ENCODE data around the gene C14orf93. TPM values are rescaled to one million over a fixed set of nuclear protein-coding genes. Genes with fewer than 3 reads are reported as not detected.
A peak's percentile ranks its signal among the peaks of the same experiment; 100 is the strongest.
"Not testable (repeated sequence)": the region's sequence is repeated elsewhere in the genome, so short reads cannot be mapped to it uniquely, and the experiment has no call there.

Gene C14orf93
- total RNA-seq, 1 donor from 2014 or later: 12.1 TPM

- TF ChIP-seq CTCF (IDR thresholded peaks at IDR 0.05; ENCODE audit: partially characterized antibody, unreplicated experiment): no peak
- peak; percentile 92 for DNase-seq
- peak overlapping the region; percentile 97 for H3K4me3 Mint-ChIP-seq (ENCODE audit: unreplicated experiment)
- peaks cover 23% of the 10 kb centered on the region for H3K4me1 Mint-ChIP-seq (ENCODE audit: low read depth, unreplicated experiment)
- peaks cover 9% of the 10 kb centered on the region for H3K27me3 Mint-ChIP-seq (ENCODE audit: unreplicated experiment)
- H3K36me3 Mint-ChIP-seq (ENCODE audit: unreplicated experiment): no peaks in the 10 kb centered on the region
- peak overlapping the region; percentile 99 for H3K27ac Mint-ChIP-seq (ENCODE audit: unreplicated experiment)
- peaks cover 10% of the 10 kb centered on the region for H3K9me3 Mint-ChIP-seq (ENCODE audit: unreplicated experiment)
Observed at GRCh38 chr14:23006544-23007419, 3.2 kb downstream of the C14orf93 start.

GRCh38 chr14:23006188-23006534 is 3.8 kb downstream of the C14orf93 start:
- TF ChIP-seq CTCF (IDR thresholded peaks at IDR 0.05; ENCODE audit: partially characterized antibody, unreplicated experiment): no peak
- peak overlapping the region; percentile 99 for H3K27ac Mint-ChIP-seq (ENCODE audit: unreplicated experiment)
- DNase-seq: no peak
- H3K9me3 Mint-ChIP-seq (ENCODE audit: unreplicated experiment): peaks cover 8% of the 10 kb centered on the region
- H3K4me1 Mint-ChIP-seq (ENCODE audit: low read depth, unreplicated experiment): peaks cover 21% of the 10 kb centered on the region
- H3K36me3 Mint-ChIP-seq (ENCODE audit: unreplicated experiment): no peaks in the 10 kb centered on the region
- H3K27me3 Mint-ChIP-seq (ENCODE audit: unreplicated experiment): peaks cover 7% of the 10 kb centered on the region
- H3K4me3 Mint-ChIP-seq (ENCODE audit: unreplicated experiment): peak overlapping the region; percentile 97

- peak overlapping the region; percentile 99 for H3K27ac Mint-ChIP-seq (ENCODE audit: unreplicated experiment)
- DNase-seq: no peak
- no peaks in the 10 kb centered on the region for H3K36me3 Mint-ChIP-seq (ENCODE audit: unreplicated experiment)
- H3K4me3 Mint-ChIP-seq (ENCODE audit: unreplicated experiment): peak overlapping the region; percentile 97
- peaks cover 6% of the 10 kb centered on the region for H3K27me3 Mint-ChIP-seq (ENCODE audit: unreplicated experiment)
- H3K9me3 Mint-ChIP-seq (ENCODE audit: unreplicated experiment): peaks cover 8% of the 10 kb centered on the region
- peaks cover 21% of the 10 kb centered on the region for H3K4me1 Mint-ChIP-seq (ENCODE audit: low read depth, unreplicated experiment)
- no peak for TF ChIP-seq CTCF (IDR thresholded peaks at IDR 0.05; ENCODE audit: partially characterized antibody, unreplicated experiment)
Observed at GRCh38 chr14:23005451-23006187, 4.3 kb downstream of the C14orf93 start.

GRCh38 chr14:23004274-23004673 is 5.7 kb downstream of the C14orf93 start:
- not testable (repeated sequence) for H3K27me3 Mint-ChIP-seq (ENCODE audit: unreplicated experiment); H3K27ac Mint-ChIP-seq (ENCODE audit: unreplicated experiment)

GRCh38 chr14:23002592-23002991 is 7.4 kb downstream of the C14orf93 start:
- Mint-ChIP-seq H3K9me3 (ENCODE audit: unreplicated experiment) (peaks cover 4% of the 10 kb centered on the region), H3K4me1 (ENCODE audit: low read depth, unreplicated experiment) (peaks cover 23% of the 10 kb centered on the region), H3K36me3 (ENCODE audit: unreplicated experiment) (no peaks in the 10 kb centered on the region), H3K4me3 (ENCODE audit: unreplicated experiment) (no peak overlapping the region), H3K27me3 (ENCODE audit: unreplicated experiment) (no peaks in the 10 kb centered on the region), H3K27ac (ENCODE audit: unreplicated experiment) (no peak overlapping the region)
- DNase-seq: no peak
- no peak for TF ChIP-seq CTCF (IDR thresholded peaks at IDR 0.05; ENCODE audit: partially characterized antibody, unreplicated experiment)

More at GRCh38 chr14:23004274-23004673, 5.7 kb downstream of the C14orf93 start:
- not testable (repeated sequence) for H3K36me3 Mint-ChIP-seq (ENCODE audit: unreplicated experiment); H3K4me3 Mint-ChIP-seq (ENCODE audit: unreplicated experiment); H3K9me3 Mint-ChIP-seq (ENCODE audit: unreplicated experiment); DNase-seq
- peaks cover 23% of the 10 kb centered on the region for H3K4me1 Mint-ChIP-seq (ENCODE audit: low read depth, unreplicated experiment)
